ENCODE measurements around the gene KMT2C.

- no peak for TF ChIP-seq CTCF (IDR thresholded peaks at IDR 0.05)
- no peak for TF ChIP-seq POLR2A (IDR thresholded peaks at IDR 0.05)
Observed at GRCh38 chr7:152106990-152107389, 328.8 kb downstream of the KMT2C start.

All from thyroid gland (tissue), 4 donors.